Keratinocyte (primary cell): ENCODE results near the gene CTCFL.

Experiments
- CTCF ChIP-seq, 3 experiments: IDR thresholded peaks in 1 of 3; conservative IDR thresholded peaks in 1 of 3; optimal IDR thresholded peaks in 1 of 3; 2 replicates in 2 of 3; 3 replicates in 1 of 3; pipeline versions ENCODE3 to v1.5.1; 2011; ENCODE audit warnings: low read length in 3 of 3, mild to moderate bottlenecking in 3 of 3, moderate library complexity in 2 of 3, control low read depth in 1 of 3, inconsistent platforms in 1 of 3; ENCODE audit not compliant: insufficient read depth in 2 of 3; ENCODE audit errors: extremely low read depth in 1 of 3
- EZH2 ChIP-seq: IDR thresholded peaks from one replicate; pipeline ENCODE4 v1.6.1; 2012; ENCODE audit warnings: inconsistent platforms, mild to moderate bottlenecking, low read length, moderate library complexity

- TF ChIP-seq CTCF (optimal IDR thresholded peaks at IDR 0.05 in 1 of 3, IDR thresholded peaks at IDR 0.05 in 1 of 3, conservative IDR thresholded peaks at IDR 0.05 in 1 of 3; ENCODE audit: extremely low read depth in 1 of 3, insufficient read depth in 2 of 3, low read length in 3 of 3), result no peak
- TF ChIP-seq EZH2, result no peak
Measured at GRCh38 chr20:57481281-57481711, 43.6 kb downstream of the CTCFL start.
